Measurements from ENCODE around the gene PDE2A.

The PDE2A gene

GRCh38 chr11:72606748-72607468, 67.3 kb downstream of the PDE2A start:
- no peak for DNase-seq

GRCh38 chr11:72605973-72606747, 68.1 kb downstream of the PDE2A start:
- DNase-seq, result no peak

GRCh38 chr11:72604256-72604655, 70.0 kb downstream of the PDE2A start:
- DNase-seq, result no peak

- DNase-seq, result no peak
Observed at GRCh38 chr11:72602250-72602904, 71.8 kb downstream of the PDE2A start.

- DNase-seq, result no peak
Observed at GRCh38 chr11:72600557-72600956, 73.7 kb downstream of the PDE2A start.

- no peak for DNase-seq
Observed at GRCh38 chr11:72599325-72600117, 74.7 kb downstream of the PDE2A start.

- DNase-seq, result no peak
Observed at GRCh38 chr11:72598906-72599305, 75.3 kb downstream of the PDE2A start.

- DNase-seq, result no peak
Observed at GRCh38 chr11:72598466-72598865, 75.8 kb downstream of the PDE2A start.

GRCh38 chr11:72597721-72598120, 76.5 kb downstream of the PDE2A start:
- no peak for DNase-seq

- DNase-seq, result no peak
Observed at GRCh38 chr11:72595292-72595684, 78.9 kb downstream of the PDE2A start.

- no peak for DNase-seq
Observed at GRCh38 chr11:72594493-72595291, 79.5 kb downstream of the PDE2A start.

- no peak for DNase-seq
Observed at GRCh38 chr11:72592698-72593495, 81.3 kb downstream of the PDE2A start.

- DNase-seq, result no peak
Observed at GRCh38 chr11:72591785-72592502, 82.3 kb downstream of the PDE2A start.

GRCh38 chr11:72591023-72591422, 83.2 kb downstream of the PDE2A start:
- DNase-seq, result no peak

- DNase-seq, result no peak
Observed at GRCh38 chr11:72589802-72590761, 84.1 kb downstream of the PDE2A start.

- DNase-seq, result no peak
Observed at GRCh38 chr11:72588421-72589410, 85.5 kb downstream of the PDE2A start.

GRCh38 chr11:72587696-72588095, 86.5 kb downstream of the PDE2A start:
- DNase-seq, result no peak
